Epithelial cell of prostate (primary cell): Measurements from ENCODE around the gene ACP6.

Experiments used
- DNase-seq: peaks from one replicate; pipeline ENCODE4 v3.0.0-alpha.2; 2011; ENCODE audit warnings: low read depth, low spot score
- H3K27ac ChIP-seq: fragments of 450-650 bp; 2 replicates; pipeline ENCODE4 v1.5.1; 2017; ENCODE audit warnings: mild to moderate bottlenecking

Gene ACP6

DNA sequence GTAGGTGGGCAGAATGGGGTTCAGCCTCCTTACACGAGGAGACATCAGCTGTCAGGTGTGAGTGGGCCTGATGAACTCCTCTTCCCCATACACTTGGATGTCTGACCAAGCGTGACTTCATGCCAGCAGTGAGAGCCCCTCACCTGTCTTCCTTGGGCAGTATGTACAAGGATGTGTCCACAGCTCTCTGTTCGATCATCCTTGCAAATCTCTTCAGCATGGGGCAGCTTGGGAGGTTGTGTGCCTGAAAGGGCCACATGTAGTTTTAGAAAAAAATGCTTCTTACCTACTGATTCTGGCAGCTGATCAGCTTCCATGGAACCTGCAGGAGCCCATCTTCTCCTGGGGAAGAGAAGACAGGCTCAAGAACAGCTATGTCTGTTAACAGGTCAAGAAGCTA, 18.0 kb downstream of the ACP6 start:
- DNase-seq, result no peak

DNA sequence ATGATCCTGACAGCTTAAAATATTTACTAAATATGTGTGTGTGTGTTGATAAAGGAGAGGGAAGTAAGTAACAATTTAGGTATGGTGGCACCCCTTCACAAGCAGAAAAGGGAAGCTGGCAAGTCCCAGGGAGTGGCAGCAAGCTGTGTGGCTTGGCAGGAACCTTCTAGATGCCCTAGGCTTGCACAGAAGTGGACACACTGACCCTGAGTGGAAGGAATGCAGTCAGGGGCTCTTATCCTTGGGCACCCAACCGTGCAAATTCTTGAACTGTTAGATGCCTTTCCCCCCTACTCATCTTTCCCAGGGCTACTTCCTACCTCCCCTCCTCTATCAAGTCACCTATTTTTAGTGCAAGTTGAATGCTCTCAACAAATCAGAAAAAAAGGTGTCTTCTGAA, 18.9 kb downstream of the ACP6 start:
- no peak for DNase-seq
- no peak overlapping the region for H3K27ac ChIP-seq

More for the DNA sequence above, 18.0 kb downstream of the ACP6 start:
- H3K27ac ChIP-seq, result no peak overlapping the region

DNA sequence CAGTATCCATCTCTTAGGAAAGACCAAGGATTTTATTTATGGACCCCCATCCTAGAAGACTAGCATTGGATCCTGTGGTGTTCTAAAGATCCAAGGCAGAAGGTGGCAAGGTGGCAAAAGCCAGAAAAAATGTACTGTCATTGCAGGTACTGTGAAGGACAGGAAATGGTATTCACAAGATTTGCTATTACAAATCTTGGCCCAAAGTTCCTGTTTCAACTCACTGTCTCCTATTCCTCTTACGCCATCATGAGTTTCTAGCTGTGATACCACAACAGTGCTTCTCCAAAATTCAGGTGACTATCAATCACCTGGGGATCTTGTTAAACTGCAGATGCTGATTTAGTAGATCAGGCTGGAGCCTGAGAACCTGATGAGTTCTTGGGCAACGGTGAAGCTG, 21.4 kb downstream of the ACP6 start:
- no peak overlapping the region for H3K27ac ChIP-seq
- no peak for DNase-seq

DNA sequence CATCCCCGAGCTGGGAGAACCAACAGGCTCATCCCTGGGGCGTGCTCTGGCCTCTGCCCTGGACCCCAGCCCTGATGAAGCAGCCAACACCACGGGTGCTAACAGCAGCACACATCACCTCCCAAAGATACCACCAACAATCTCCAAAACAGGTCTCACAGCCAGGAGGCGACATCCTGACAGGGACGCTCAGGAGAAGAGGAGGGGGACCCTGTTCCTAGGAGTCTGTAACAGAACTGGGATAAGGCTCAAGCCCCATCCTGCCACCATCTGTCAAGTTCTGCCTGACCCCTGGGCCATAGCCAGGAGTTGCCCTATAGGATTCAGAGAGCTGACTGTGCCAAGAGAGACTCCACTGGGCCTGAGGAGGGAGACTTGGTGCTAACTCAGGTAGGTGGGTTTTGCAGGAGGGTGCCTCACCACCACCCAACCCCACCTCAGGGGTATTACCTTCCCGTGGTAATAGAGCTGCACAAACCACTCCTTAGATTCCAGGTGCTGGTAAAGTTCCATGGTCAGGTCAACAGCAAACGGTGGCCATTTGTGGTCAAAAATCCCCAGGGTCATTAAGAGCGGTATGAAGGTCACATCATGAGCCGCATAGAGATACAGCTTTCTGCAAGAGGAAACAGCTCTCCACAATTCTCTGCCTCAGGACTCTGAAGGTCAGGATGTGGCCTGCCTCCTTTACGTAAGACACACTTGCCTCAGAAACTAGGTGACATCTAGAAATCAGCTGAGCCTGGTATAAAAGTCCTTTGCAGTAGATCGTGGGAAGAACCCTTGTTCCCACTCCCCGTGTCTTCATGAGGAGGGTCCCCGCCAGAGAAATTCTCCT, 22.3 kb downstream of the ACP6 start:
- DNase-seq, result no peak
- H3K27ac ChIP-seq, result no peak overlapping the region

DNA sequence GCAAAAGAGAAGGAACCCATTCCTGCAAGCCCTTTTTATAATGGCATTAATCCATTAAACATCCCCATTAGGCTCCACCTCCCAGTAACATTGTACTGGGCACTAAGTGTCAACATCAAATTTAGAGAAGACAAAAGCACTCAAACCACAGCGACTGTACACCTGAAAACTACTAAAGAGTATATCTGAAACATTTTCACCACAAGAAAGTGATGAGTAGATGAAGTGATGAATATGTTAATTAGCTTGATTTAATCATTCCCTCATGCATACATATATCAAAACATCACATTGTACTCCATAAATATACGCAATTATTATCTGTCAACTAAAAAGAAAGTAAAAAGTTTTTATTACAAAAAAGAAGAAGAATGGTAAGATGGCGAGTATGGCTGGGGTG, 26.4 kb downstream of the ACP6 start:
- no peak overlapping the region for H3K27ac ChIP-seq
- no peak for DNase-seq

DNA sequence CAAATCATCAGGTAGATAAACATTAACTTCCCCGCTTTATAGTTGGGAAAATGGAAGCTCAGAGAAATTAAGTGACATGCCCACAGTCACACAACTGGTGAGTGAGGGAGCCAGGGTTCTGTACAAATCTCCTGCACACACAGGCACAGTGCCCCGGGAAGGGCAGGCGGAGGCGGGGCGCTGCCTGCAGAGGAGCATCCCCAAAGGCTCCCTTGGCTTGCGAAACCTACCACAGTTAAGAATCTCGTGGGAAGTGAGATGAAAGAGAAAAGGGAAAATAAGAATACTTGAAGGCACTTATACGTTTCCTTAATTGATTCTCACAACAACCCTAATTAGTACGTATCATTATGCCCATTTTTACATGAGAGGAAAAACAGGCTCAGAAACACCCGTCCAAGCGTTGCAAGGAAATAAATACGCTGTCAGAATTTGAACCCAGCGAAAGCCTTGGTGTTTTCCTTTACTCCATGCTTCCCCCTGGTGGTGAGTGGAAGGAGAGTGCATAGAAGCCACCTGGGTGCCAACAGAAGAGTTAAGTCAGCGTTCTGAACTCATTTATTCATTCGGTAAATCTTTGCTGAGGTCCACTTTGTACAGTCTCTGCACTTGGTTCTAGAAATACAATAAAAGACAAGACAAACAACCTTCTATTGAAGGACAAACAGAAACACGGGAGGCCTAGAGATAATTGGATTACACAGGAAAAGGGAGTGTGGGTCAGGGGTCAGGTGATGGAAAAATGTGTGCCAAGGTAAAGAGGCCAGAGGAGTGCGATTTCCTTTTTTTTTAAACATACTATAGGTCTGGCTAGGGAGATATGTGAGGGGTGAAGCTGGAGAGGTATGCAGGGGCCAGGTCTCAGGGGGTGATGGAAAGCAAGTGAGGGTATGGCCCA, 28.4 kb downstream of the ACP6 start:
- DNase-seq, result no peak
- H3K27ac ChIP-seq, result no peak overlapping the region

DNA sequence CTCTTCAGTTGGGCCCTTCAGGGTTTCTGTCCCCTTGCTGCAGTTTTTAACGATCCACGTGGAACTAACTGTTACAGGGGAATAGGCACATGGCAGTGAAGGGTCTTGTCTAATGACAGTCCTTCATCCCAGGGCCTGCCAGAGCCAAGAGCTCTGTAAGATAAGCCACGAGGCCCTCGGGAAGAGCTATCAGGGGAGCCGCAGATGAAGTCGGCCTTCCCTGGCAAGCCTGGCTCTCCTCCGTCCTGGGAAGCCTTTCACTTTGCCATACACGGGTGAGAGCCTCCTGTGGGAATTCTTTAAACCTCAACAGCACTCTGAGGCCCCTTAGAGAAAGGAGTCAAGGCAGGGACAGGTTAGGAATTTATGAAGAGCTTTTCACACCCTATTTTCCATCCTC, 29.0 kb downstream of the ACP6 start:
- no peak for DNase-seq
- no peak overlapping the region for H3K27ac ChIP-seq

DNA sequence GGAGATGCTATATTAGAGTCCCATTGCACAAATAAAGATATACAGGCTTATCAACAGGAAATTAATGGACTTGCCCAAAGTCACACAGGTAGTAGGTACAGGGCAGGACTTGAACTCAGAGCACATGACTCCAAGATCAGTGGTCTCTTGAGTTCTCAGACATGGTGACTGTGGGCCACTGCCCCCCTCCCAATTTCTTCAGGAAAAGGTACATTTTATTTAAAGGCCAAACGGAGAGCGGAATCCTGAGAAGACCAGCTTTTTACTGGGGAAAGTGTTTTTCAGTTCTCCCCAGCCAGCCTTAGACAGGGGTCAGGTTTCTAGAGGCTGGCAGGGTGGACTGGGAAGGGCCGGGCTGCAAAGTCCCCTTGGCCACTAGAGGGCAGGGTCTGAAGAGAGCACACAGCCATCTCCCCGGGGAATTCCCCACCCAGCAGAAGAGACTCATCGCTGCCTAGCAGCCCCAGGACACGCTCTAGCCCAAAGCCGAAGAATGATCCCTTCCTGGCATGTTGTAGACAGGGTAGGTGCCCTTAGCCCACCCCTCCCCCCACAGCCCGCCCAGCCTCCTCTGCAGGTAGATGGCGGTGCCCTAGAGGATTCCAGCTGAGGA, 29.7 kb downstream of the ACP6 start:
- DNase-seq, result peak; percentile 33
- no peak overlapping the region for H3K27ac ChIP-seq

DNA sequence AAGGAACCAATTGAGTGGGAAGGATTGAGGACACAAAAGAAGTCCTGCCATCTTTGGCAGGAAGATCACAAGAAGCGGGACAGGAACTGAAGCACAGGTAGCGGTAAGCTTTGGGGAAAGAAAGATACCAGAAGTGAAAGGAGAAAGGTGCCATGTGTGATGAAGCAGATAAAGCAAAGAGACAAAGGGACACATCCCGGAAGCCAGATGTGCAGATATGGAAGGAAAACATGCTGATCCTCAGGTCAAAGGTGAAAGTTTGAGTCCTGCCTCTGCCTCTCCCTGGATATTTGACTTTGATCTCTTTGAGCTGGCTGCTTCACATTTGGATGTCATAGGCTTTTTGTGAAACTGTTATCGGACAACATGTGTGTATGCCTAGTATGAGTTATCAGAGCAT, 34.0 kb downstream of the ACP6 start:
- no peak for DNase-seq
- H3K27ac ChIP-seq, result no peak overlapping the region

DNA sequence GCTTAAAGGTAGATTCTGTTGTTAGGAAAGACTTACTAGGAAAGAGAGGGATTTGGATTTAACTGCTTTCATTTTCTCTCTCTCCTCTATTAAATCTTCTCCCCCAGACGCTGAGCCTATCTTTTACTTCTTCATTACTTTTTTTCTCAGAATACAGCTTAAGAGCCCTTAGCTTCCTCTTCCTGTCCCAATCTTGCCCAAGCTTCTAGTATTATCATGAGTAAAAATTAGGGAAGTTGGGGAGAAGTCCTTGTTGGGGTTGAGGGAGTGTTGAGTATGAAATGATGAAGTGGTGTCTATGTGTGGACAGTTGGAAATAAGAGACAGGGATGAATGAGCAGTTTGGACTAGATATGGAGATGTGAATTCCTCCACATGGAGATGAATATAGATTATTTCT, 35.0 kb downstream of the ACP6 start:
- no peak for DNase-seq
- no peak overlapping the region for H3K27ac ChIP-seq

DNA sequence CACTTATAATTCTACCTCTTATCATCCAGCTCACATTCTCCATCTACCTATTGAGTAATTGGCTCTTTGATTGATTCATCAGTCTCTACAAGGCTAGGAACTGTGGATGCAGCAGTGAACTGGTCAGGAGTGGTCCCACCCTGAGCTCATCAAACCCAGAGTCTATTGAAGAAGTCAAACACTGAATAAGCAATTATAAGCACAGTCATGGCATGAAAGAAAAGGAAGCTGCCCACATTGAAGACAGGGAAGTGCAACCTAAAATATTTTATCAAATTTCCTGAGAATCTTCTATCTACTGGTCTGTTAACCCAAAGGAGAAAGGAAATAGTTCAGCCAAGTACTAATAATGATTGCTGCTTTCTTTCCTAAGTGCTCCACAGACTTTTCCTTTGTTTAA, 35.7 kb downstream of the ACP6 start:
- H3K27ac ChIP-seq, result no peak overlapping the region
- no peak for DNase-seq

DNA sequence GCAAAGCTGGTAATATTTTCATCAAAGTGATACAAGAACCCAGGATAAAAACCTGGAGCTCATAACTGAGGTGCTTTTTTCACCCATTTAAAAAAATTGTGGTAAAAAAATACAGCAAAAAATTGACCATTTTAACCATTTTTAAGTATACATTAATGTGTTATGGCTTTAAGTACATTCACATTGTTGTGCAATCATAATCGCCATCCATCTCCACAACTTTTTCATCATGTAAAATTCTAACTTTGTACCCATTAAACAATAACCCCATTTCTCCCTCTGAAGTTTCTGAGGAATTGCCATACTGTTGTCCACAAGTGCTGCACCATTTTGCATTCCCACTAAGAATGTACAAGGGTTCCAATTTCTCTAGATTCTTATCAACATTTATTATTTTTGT, 36.6 kb downstream of the ACP6 start:
- DNase-seq, result no peak
- no peak overlapping the region for H3K27ac ChIP-seq

DNA sequence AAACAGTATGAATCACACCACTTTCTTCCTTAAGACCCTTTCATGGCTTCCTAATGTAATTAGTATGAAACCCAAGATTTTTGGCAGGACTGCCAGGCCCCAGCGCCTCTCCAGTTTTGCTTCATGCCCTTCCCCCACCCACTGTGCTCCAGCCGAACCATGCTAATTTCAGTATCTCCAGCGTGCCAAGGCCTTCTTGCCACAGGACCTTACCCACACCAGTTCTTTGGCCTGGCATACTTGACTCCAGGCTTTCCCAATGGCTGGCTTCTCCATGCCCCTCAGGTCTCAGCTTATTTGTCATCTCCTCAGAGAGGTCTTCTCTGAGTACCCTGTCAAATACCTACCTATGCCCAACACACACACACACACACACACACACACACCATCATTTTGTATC, 38.5 kb downstream of the ACP6 start:
- H3K27ac ChIP-seq, result no peak overlapping the region
- no peak for DNase-seq

DNA sequence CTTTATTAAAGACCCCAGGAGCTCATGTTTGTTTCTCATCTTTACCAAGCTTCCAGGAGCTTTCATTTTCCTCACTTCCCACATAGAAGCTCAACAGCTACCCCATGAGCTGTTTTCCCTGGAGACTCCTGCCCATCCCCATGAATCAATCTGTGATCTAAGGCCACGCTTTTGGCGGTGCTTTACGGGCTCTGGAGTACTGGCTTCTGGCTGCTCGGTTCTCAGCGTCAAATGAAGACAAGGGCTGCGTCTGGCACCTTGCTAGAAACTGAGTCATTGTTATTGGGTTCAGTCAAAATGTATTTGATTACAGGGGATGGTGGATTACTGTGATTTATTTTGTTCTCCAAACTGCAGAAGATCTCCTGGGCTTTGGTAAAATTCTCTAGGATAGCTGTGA, 39.9 kb downstream of the ACP6 start:
- DNase-seq, result no peak
- no peak overlapping the region for H3K27ac ChIP-seq

DNA sequence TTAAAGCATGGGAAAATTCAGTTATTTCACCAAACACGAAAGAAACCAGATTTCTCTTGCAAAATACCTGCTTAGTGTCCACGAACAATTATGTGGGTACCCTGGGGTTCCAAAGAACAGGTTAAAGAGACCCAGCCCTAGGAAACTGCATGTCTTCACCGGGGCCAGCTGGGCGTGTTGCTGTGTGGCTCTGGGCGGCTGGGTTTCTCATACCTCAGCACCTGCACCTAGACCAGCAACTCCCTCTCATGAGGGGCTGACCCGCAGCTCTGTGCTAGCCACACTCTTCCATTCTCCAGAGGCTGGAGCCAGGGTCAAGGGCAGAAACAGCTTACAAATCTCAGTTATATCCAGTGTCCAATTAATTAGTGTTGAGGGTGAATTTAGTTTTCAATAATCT, 40.3 kb downstream of the ACP6 start:
- DNase-seq, result no peak
- H3K27ac ChIP-seq, result no peak overlapping the region

DNA sequence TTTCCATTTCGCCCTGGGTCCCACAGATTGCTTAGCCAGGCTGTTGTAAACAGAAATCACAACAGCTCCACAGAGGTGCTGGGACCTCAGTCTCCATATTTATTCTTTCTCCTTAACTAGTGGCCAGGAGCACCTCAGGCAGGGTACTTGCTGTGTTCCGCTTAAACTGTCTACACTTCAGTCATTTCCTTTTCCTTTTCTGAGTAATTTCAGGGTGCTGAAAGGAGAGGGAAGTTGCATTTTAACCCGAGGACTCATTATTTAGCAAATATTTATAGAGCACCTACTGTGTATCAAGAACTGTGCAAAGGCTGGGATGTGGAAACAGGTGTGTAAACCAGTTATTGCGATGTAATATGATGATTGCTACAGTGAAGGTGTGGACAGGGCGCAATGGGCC, 41.9 kb downstream of the ACP6 start:
- no peak overlapping the region for H3K27ac ChIP-seq
- no peak for DNase-seq

DNA sequence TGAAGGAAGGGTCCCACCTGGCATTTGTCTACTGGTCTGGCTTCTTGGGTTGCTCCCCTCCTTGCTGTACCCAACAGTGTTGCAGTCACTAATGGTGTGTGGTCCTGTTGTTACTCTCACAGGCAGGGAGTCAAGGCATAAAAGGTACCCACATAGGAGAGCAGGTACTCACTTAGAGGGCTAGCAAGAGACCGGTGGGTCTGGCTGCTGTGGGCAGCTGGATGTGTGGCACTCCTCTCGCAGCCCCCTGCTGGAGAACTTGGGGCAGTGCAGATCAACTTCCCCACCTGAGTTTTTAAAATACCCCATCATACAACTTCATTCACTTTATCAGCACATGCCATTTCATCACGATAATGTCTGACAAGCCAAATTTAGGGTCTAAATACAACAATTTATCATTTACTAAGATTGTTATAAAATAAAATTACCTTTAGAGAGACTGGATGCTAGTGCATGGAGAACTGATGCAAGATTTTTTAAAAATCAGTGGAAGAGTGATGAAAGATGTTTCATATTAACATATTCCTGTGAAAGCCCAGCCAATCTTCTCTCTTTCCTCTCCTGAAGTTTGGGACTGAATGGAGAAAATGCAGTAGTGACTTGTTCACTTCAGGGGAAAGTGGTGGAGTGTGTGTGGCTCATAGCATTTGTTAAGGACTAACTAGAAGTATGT, 42.8 kb downstream of the ACP6 start:
- H3K27ac ChIP-seq, result no peak overlapping the region
- DNase-seq, result no peak

DNA sequence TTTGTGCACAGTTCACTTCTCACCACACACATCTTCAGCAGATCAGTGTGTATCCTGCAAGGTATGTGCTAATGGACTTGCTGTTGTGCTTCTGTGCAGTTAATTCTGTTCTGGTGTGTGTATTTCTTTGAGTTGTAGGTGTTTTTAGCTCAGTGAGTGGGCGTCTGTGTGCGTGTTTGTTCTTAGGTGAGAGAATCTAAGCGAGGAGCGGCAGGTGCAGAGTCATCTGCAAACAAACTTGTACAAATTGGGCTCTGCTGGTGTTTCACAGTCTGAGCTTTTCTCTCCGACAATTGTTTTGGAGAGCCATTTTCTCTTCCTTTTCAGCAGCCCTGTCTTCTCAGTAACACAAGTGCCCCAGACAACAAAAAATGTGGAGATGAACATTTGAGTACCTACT, 43.6 kb downstream of the ACP6 start:
- DNase-seq, result no peak
- H3K27ac ChIP-seq, result no peak overlapping the region

DNA sequence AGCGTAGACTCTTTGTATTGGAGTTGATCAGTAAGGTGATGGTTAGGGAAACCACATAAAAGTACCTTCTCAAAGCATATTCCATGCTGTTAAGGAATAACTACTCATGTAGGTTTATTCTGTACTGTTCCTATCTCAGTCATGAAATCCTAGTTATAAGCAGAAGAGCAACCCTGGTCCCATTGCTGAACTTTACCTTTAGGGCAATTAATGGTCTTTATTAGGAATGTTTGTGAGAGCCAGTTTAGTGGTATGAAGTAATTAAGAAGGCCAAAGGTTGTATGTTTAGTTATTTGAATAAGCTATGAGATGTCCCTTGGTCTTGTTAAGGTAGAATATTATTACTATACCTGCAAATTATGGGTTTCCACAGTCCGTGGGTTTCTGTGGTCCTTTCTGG, 44.0 kb downstream of the ACP6 start:
- DNase-seq, result no peak
- no peak overlapping the region for H3K27ac ChIP-seq

DNA sequence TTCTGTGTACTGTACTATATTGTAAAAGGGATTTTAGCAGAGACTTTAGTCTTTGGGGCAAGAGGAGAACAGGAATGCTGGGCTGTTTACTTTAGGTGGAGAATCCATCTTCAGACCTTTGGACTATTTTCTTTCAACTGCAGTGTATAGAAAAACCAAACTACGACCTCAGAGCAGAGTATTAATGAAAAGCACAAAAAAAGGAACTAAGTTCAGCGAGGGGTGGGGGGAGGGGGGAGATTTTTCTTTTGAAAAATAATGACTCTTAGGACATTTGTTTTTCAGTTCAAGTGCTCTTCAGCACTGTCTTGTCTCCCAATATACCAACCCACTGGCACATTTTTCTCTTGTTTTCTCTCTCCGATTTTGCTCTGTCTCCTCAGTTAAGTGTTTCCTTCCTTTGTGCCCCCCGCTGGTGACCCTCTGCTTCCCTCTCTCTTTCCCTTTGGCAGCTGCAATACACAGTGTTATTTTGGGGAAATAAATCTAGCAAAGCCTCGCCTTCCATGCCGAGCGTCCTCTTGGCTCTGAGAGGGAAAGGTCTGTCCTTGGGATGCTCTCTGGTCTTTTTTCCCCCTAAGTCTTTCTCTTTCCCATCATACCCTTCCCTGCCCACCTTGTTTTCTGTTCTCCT, 44.8 kb downstream of the ACP6 start:
- no peak overlapping the region for H3K27ac ChIP-seq
- no peak for DNase-seq
